Upper lobe of left lung (tissue), 6 donors: ENCODE results near the gene GRM5. TPM values are rescaled to one million over a fixed set of nuclear protein-coding genes. Genes with fewer than 3 reads are reported as not detected.

ENCODE experiments used
- ATAC-seq, 2 donors: fragments of 200-7000 bp; cut with Tn5 transposase; one replicate each; pipeline ENCODE4 v1.9.1; 2022; ENCODE audit warnings: mild to moderate bottlenecking in 2 of 2, moderate library complexity in 2 of 2; ENCODE audit not compliant: low FRiP score in 2 of 2
- DNase-seq, 2 donors: peaks; one replicate each; pipeline ENCODE4 v3.0.0-alpha.2; 2019 to 2020
- H3K27ac ChIP-seq, 4 donors: fragments of 200-600 bp; sonication (generic); one replicate each; pipeline ENCODE4 v1.5.1; 2016 to 2019
- H3K27me3 ChIP-seq, 4 donors: fragments of 200-600 bp; sonication (generic); one replicate each; pipeline ENCODE4 v1.5.1; 2017 to 2019
- H3K36me3 ChIP-seq, 4 donors: fragments of 200-600 bp; sonication (generic); one replicate each; pipeline ENCODE4 v1.5.1; 2016 to 2019
- H3K4me1 ChIP-seq, 4 donors: fragments of 200-600 bp; sonication (generic); one replicate each; pipeline ENCODE4 v1.5.1; 2018 to 2019
- H3K4me3 ChIP-seq, 4 donors: fragments of 200-600 bp; sonication (generic); one replicate each; pipeline ENCODE4 v1.5.1; 2017 to 2019; ENCODE audit warnings: mild to moderate bottlenecking in 2 of 4, moderate library complexity in 1 of 4
- H3K9me3 ChIP-seq, 4 donors: fragments of 200-600 bp; sonication (generic); one replicate each; pipeline ENCODE4 v1.5.1; 2018 to 2019
- EP300 ChIP-seq, 4 donors: sonication (generic); formaldehyde crosslinking; IDR thresholded peaks; one replicate each; pipeline ENCODE4 v1.5.1; 2017; ENCODE audit warnings: antibody characterized with exemption in 4 of 4, control low read depth in 2 of 4
- POLR2A ChIP-seq, 4 donors: fragments of 450-650 bp; IDR thresholded peaks; one replicate each; pipeline ENCODE4 v1.5.1; 2016 to 2017; ENCODE audit warnings: antibody characterized with exemption in 4 of 4, mild to moderate bottlenecking in 2 of 4
- POLR2AphosphoS5 ChIP-seq, 2 donors: sonication (generic); formaldehyde crosslinking; IDR thresholded peaks; one replicate each; pipeline ENCODE4 v1.5.1; 2017; ENCODE audit warnings: antibody characterized with exemption in 2 of 2
- WGBS, 2 donors: methylation state at CpG; one replicate each; pipeline ENCODE4 v1.1.5; 2017 to 2018; 5-methylcytosine and 5-hydroxymethylcytosine counted together
- total RNA-seq, 6 donors: library from RNA; depleted of rRNA in 4 of 6; stranded (reverse); fragments of >200 nt in 4 of 6; gene quantifications; one replicate each; pipeline versions ENCODE4 v1.1.0 to v1.2.1, GENCODE V29; 2016 to 2021
- TF ChIP-seq, protein P1 (sequence below), 6 experiments: fragments of 450-650 bp in 4 of 6; fragments of 200-600 bp in 2 of 6; sonication (generic) in 2 of 6; IDR thresholded peaks; one replicate each; pipeline ENCODE4 v1.5.1; 2016 to 2019; ENCODE audit warnings: antibody characterized with exemption in 6 of 6
- donor health status: DM: no; HTN: no; CAD: no; lungs with moderate emphysema.
- donor health status: DM: no; HTN: yes; CAD: no; lungs with severe emphysema.

Gene GRM5
- total RNA-seq, 6 donors from 2014 or later = 0.30 to 4.2 (median 0.32) TPM; not detected in 2

DNA sequence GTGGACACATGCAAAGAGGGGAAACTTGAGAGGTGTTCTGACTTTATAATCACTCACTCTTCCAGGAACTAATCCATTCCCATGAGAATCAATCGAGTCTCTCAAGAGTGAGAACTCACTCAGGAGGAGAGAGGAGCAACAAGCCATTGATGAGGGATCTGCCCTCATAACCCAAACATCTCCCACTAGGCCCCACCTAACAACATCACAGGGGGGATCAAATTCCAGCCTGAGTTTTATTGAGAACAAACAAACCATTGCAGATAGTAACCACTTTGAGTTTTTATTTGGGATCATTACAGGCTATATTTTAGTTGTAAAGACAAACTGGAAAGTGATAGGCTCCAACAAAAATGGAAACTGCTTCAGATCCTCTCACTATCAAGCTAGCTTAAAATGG is 399.4 kb downstream of the GRM5 start:
- DNase-seq = no peak
- TF ChIP-seq EP300 (IDR thresholded peaks at IDR 0.05) (no peak), POLR2AphosphoS5 (IDR thresholded peaks at IDR 0.05) (no peak), POLR2A (IDR thresholded peaks at IDR 0.05) (no peak)
- TF ChIP-seq, protein P1, sequence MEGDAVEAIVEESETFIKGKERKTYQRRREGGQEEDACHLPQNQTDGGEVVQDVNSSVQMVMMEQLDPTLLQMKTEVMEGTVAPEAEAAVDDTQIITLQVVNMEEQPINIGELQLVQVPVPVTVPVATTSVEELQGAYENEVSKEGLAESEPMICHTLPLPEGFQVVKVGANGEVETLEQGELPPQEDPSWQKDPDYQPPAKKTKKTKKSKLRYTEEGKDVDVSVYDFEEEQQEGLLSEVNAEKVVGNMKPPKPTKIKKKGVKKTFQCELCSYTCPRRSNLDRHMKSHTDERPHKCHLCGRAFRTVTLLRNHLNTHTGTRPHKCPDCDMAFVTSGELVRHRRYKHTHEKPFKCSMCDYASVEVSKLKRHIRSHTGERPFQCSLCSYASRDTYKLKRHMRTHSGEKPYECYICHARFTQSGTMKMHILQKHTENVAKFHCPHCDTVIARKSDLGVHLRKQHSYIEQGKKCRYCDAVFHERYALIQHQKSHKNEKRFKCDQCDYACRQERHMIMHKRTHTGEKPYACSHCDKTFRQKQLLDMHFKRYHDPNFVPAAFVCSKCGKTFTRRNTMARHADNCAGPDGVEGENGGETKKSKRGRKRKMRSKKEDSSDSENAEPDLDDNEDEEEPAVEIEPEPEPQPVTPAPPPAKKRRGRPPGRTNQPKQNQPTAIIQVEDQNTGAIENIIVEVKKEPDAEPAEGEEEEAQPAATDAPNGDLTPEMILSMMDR (IDR thresholded peaks at IDR 0.05) = no peak
- no peaks in the 10 kb centered on the region for H3K4me1 ChIP-seq
- no peak overlapping the region for H3K27ac ChIP-seq
- no peaks in the 10 kb centered on the region for H3K27me3 ChIP-seq
- H3K9me3 ChIP-seq = no peaks in the 10 kb centered on the region
- H3K4me3 ChIP-seq = no peak overlapping the region
- ATAC-seq = no peak
- no peaks in the 10 kb centered on the region for H3K36me3 ChIP-seq
- 67 to 77% methylated on average over 1 of the region's 1 CpG for WGBS, 2 donors

DNA sequence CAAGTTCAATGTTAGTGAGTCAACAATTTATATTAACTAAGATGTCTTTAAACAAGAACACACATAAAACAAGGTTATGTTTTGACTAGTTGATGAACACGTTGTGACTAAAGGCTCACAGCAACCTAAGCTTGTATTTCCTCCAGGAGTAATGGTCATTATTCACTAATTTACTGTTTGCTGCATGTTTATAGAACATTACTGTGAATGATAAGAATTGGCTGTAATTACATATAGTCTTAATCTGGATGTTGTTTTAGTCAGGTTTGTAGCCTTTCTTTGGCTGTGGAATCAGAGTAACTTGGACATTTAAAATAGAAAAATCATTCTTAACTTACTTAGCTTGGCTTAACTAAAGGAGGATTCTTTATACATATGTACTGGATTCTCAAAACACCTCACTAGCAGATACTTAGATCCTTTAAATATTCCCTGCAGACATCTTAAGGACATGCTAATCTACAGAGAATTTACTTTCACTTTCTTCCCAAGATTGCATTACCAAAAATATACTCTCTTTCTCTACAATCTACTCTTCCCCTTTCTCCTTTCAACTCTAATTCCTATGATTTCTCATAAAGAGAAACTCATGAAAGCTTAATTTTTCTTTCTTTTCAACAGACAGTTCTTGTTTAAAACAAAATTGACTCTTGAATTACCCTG is 408.6 kb downstream of the GRM5 start:
- H3K4me3 ChIP-seq = no peak overlapping the region
- 44 to 48% methylated on average over 1 of the region's 1 CpG for WGBS, 2 donors

DNA sequence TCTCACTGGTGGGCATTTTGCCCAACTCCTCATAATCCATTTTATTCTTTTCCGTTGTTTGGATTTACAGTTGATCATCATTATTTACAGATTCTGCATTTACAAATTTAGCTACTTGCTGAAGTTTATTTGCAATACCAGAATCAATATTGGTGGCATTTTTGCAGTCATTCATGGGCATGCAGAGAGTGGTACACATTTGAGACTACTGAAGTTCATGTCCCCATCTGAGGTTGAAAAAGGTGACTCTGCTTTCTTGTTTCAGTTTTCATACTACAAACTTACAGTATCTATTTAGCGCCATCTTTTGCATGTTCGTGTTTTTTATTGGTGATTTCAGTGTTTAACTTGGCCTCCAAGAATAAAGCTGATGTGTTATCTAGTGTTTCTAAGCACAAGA is 409.5 kb downstream of the GRM5 start:
- H3K27ac ChIP-seq = no peak overlapping the region
- ATAC-seq (no peak), DNase-seq (no peak)
- no peaks in the 10 kb centered on the region for H3K9me3 ChIP-seq
- WGBS, 2 donors = 80 to 87% methylated on average over 3 of the region's 3 CpGs
- H3K4me1 ChIP-seq = no peaks in the 10 kb centered on the region
- H3K27me3 ChIP-seq = no peaks in the 10 kb centered on the region
- no peak for TF ChIP-seq POLR2AphosphoS5 (IDR thresholded peaks at IDR 0.05)
- TF ChIP-seq, protein P1 (IDR thresholded peaks at IDR 0.05) = no peak
- TF ChIP-seq EP300 (IDR thresholded peaks at IDR 0.05) = no peak
- no peak for TF ChIP-seq POLR2A (IDR thresholded peaks at IDR 0.05)
- H3K4me3 ChIP-seq = no peak overlapping the region
- H3K36me3 ChIP-seq = no peaks in the 10 kb centered on the region

More for the DNA sequence above, 408.6 kb downstream of the GRM5 start:
- Histone ChIP-seq H3K27me3 (no peaks in the 10 kb centered on the region), H3K36me3 (no peaks in the 10 kb centered on the region), H3K4me1 (no peaks in the 10 kb centered on the region), H3K9me3 (no peaks in the 10 kb centered on the region), H3K27ac (no peak overlapping the region)
- DNase-seq = no peak
- no peak for ATAC-seq
- TF ChIP-seq POLR2AphosphoS5 (IDR thresholded peaks at IDR 0.05) (no peak), EP300 (IDR thresholded peaks at IDR 0.05) (no peak)

DNA sequence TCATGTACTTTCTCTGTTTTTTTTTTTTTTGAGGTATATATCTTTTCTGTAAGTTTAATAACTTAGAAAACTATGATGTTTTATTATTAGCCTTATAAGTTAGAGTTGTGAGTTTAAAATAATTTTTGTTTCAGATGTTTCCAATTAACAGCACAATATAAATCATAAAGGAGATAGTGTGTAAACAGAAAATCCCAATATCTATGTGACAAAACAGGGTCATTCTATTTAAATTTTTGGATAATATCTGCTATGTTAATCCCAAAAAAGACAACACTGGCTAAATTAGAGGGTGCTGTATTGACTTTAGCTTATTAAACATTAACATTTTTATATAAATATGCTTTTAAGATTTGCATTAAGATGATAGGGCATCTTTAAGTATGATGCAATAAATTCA is 410.1 kb downstream of the GRM5 start:
- Histone ChIP-seq H3K36me3 (no peaks in the 10 kb centered on the region), H3K27me3 (no peaks in the 10 kb centered on the region), H3K4me1 (no peaks in the 10 kb centered on the region), H3K4me3 (no peak overlapping the region), H3K9me3 (no peaks in the 10 kb centered on the region), H3K27ac (no peak overlapping the region)
- no peak for ATAC-seq
- TF ChIP-seq POLR2AphosphoS5 (IDR thresholded peaks at IDR 0.05) (no peak), POLR2A (IDR thresholded peaks at IDR 0.05) (no peak), EP300 (IDR thresholded peaks at IDR 0.05) (no peak)
- TF ChIP-seq, protein P1 (IDR thresholded peaks at IDR 0.05) = no peak
- no peak for DNase-seq

DNA sequence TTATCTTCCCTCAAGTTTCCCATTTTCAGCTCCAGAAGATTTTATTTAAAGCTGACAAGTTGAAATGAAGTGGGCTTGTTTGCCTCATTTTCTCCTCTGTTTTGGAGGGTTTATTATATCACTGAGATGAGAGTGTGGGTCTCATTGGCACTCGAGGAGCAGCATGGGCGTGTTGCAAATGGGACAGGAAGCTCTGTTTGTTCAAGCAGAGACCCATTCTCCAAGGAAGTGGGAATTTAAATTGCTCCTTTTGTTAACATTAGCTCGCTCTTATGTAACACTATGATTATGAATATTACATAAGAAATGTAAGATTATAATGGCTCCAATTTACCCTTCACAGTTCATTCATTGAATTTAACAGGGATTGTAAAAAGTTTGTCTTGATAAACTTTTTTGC is 410.6 kb downstream of the GRM5 start:
- no peak overlapping the region for H3K4me3 ChIP-seq
- no peak for DNase-seq
- 26 to 31% methylated on average over 3 of the region's 3 CpGs for WGBS, 2 donors
- no peak for ATAC-seq
- H3K27ac ChIP-seq = no peak overlapping the region
- TF ChIP-seq POLR2AphosphoS5 (IDR thresholded peaks at IDR 0.05) (no peak), POLR2A (IDR thresholded peaks at IDR 0.05) (no peak), EP300 (IDR thresholded peaks at IDR 0.05) (no peak)
- TF ChIP-seq, protein P1 (IDR thresholded peaks at IDR 0.05) = no peak
- H3K36me3 ChIP-seq = no peaks in the 10 kb centered on the region
- H3K27me3 ChIP-seq = no peaks in the 10 kb centered on the region
- H3K4me1 ChIP-seq = no peaks in the 10 kb centered on the region
- H3K9me3 ChIP-seq = no peaks in the 10 kb centered on the region
